Upper lobe of left lung (tissue), 4 donors: Measurements from ENCODE around the gene PPP1R3F.

Source experiments
- CTCF ChIP-seq, 6 experiments: fragments of 450-650 bp in 4 of 6; fragments of 200-600 bp in 2 of 6; sonication (generic) in 2 of 6; IDR thresholded peaks; one replicate each; pipeline ENCODE4 v1.5.1; 2016 to 2019; ENCODE audit warnings: antibody characterized with exemption in 6 of 6
- POLR2A ChIP-seq, 4 donors: fragments of 450-650 bp; IDR thresholded peaks; one replicate each; pipeline ENCODE4 v1.5.1; 2016 to 2017; ENCODE audit warnings: antibody characterized with exemption in 4 of 4, mild to moderate bottlenecking in 2 of 4

DNA sequence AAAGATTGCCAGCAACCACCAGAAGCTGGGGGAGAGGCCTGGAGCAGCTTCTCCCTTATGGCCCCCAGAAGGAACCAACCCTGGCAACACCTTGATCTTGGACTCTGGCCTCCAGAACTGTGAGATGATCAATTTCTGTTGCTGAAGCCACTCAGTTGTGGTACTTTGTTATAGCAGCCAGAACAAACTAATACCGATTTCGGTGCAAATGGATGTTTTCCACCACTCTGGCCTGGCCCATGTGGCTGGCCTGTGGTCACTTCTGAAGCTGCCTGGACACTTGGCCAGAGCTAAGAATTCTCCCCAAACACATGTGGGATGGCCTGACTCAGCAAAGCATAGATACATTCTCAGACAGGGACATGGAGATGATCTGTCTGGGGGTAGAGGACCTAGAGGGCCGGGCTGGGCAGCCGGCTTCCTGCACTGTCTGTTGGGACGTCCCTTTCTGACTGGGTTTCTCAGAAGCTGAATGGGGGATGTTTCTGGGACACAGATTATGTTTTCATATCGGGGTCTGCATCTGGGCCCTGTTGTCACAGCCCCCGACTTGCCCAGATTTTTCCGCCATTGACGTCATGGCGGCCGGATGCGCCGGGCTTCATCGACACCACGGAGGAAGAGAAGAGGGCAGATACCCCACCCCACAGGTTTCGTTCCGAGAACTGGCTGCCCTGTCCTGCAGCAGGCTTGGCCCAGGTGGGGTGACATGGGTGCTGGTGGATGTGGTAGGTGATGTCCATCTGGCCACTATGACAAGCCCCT, 9.2 kb upstream of the PPP1R3F start:
- TF ChIP-seq CTCF (IDR thresholded peaks at IDR 0.05) (no peak), POLR2A (IDR thresholded peaks at IDR 0.05) (no peak)
